Mononuclear cell (primary cell): Measurements from ENCODE around the gene MTERF4. TPM values are rescaled to one million over a fixed set of nuclear protein-coding genes. Genes with fewer than 3 reads are reported as not detected.

Experiments used
- H3K27me3 ChIP-seq: 2 replicates; pipeline ENCODE4 v1.6.0; 2011; ENCODE audit warnings: low read length, control low read depth; ENCODE audit not compliant: insufficient read depth
- H3K4me1 ChIP-seq: 2 replicates; pipeline ENCODE4 v1.5.1; 2011; ENCODE audit warnings: mild to moderate bottlenecking, low read length, control low read depth; ENCODE audit not compliant: insufficient read depth
- H3K4me3 ChIP-seq: 2 replicates; pipeline ENCODE4 v1.5.1; 2011; ENCODE audit warnings: mild to moderate bottlenecking, low read length, moderate library complexity
- H3K9me3 ChIP-seq: 2 replicates; pipeline ENCODE4 v1.5.1; 2011; ENCODE audit warnings: low read depth, mild to moderate bottlenecking, control low read depth, low read length
- total RNA-seq: library from RNA; depleted of rRNA; stranded (reverse); fragments of >200 nt; gene quantifications from one replicate; pipeline ENCODE4 v1.2.3, GENCODE V29; 2012

Gene MTERF4
- total RNA-seq, 1 donor: 103 TPM

GRCh38 chr2:241125626-241126025 lies 23.5 kb upstream of the MTERF4 start:
- H3K9me3 ChIP-seq: no peaks in the 10 kb centered on the region
- H3K4me3 ChIP-seq: no peak overlapping the region
- no peaks in the 10 kb centered on the region for H3K4me1 ChIP-seq
- no peaks in the 10 kb centered on the region for H3K27me3 ChIP-seq

- Histone ChIP-seq H3K4me1 (no peaks in the 10 kb centered on the region), H3K9me3 (no peaks in the 10 kb centered on the region), H3K4me3 (no peak overlapping the region), H3K27me3 (no peaks in the 10 kb centered on the region)
These were observed 21.9 kb upstream of the MTERF4 start for GRCh38 chr2:241123816-241124536.

- no peaks in the 10 kb centered on the region for H3K4me1 ChIP-seq
- H3K9me3 ChIP-seq: no peaks in the 10 kb centered on the region
- H3K27me3 ChIP-seq: no peaks in the 10 kb centered on the region
- H3K4me3 ChIP-seq: no peak overlapping the region
These were observed 20.4 kb upstream of the MTERF4 start for GRCh38 chr2:241122376-241123002.

GRCh38 chr2:241121008-241121407 lies 18.9 kb upstream of the MTERF4 start:
- H3K4me1 ChIP-seq: no peaks in the 10 kb centered on the region
- no peak overlapping the region for H3K4me3 ChIP-seq
- H3K9me3 ChIP-seq: no peaks in the 10 kb centered on the region
- no peaks in the 10 kb centered on the region for H3K27me3 ChIP-seq

- Histone ChIP-seq H3K4me1 (no peaks in the 10 kb centered on the region), H3K9me3 (no peaks in the 10 kb centered on the region), H3K27me3 (no peaks in the 10 kb centered on the region), H3K4me3 (no peak overlapping the region)
These were observed 18.4 kb upstream of the MTERF4 start for GRCh38 chr2:241120440-241120839.

- H3K9me3 ChIP-seq: no peaks in the 10 kb centered on the region
- no peak overlapping the region for H3K4me3 ChIP-seq
- no peaks in the 10 kb centered on the region for H3K27me3 ChIP-seq
- no peaks in the 10 kb centered on the region for H3K4me1 ChIP-seq
These were observed 16.8 kb upstream of the MTERF4 start for GRCh38 chr2:241118737-241119505.

GRCh38 chr2:241116606-241117560 lies 14.8 kb upstream of the MTERF4 start:
- Histone ChIP-seq H3K27me3 (no peaks in the 10 kb centered on the region), H3K9me3 (no peaks in the 10 kb centered on the region), H3K4me1 (no peaks in the 10 kb centered on the region), H3K4me3 (no peak overlapping the region)

- H3K4me3 ChIP-seq: no peak overlapping the region
- no peaks in the 10 kb centered on the region for H3K27me3 ChIP-seq
- no peaks in the 10 kb centered on the region for H3K9me3 ChIP-seq
- peaks cover 4% of the 10 kb centered on the region for H3K4me1 ChIP-seq
These were observed 13.3 kb upstream of the MTERF4 start for GRCh38 chr2:241115361-241115760.

- Histone ChIP-seq H3K27me3 (no peaks in the 10 kb centered on the region), H3K4me1 (peaks cover 10% of the 10 kb centered on the region), H3K9me3 (no peaks in the 10 kb centered on the region), H3K4me3 (no peak overlapping the region)
These were observed 12.7 kb upstream of the MTERF4 start for GRCh38 chr2:241114836-241115235.

GRCh38 chr2:241112592-241112991 lies 10.5 kb upstream of the MTERF4 start:
- Histone ChIP-seq H3K27me3 (no peaks in the 10 kb centered on the region), H3K9me3 (no peaks in the 10 kb centered on the region), H3K4me1 (peaks cover 18% of the 10 kb centered on the region), H3K4me3 (no peak overlapping the region)

- Histone ChIP-seq H3K4me3 (peak overlapping the region; percentile 18), H3K9me3 (no peaks in the 10 kb centered on the region), H3K4me1 (peaks cover 18% of the 10 kb centered on the region), H3K27me3 (no peaks in the 10 kb centered on the region)
These were observed 10.0 kb upstream of the MTERF4 start for GRCh38 chr2:241112046-241112445.

GRCh38 chr2:241111440-241111805 lies 9.3 kb upstream of the MTERF4 start:
- no peaks in the 10 kb centered on the region for H3K9me3 ChIP-seq

GRCh38 chr2:241110607-241111439 lies 8.7 kb upstream of the MTERF4 start:
- peak overlapping the region; percentile 18 for H3K4me3 ChIP-seq
- no peaks in the 10 kb centered on the region for H3K27me3 ChIP-seq
- H3K4me1 ChIP-seq: peaks cover 18% of the 10 kb centered on the region
- H3K9me3 ChIP-seq: no peaks in the 10 kb centered on the region

More at GRCh38 chr2:241111440-241111805, 9.3 kb upstream of the MTERF4 start:
- Histone ChIP-seq H3K27me3 (no peaks in the 10 kb centered on the region), H3K4me3 (peak overlapping the region; percentile 18), H3K4me1 (peaks cover 18% of the 10 kb centered on the region)

- Histone ChIP-seq H3K4me1 (peaks cover 18% of the 10 kb centered on the region), H3K9me3 (no peaks in the 10 kb centered on the region), H3K27me3 (no peaks in the 10 kb centered on the region), H3K4me3 (no peak overlapping the region)
These were observed 8.1 kb upstream of the MTERF4 start for GRCh38 chr2:241110089-241110606.
